K562 (cell line): Measurements from ENCODE around the gene CNPY4. TPM values are rescaled to one million over a fixed set of nuclear protein-coding genes. Genes with fewer than 3 reads are reported as not detected.

Source experiments
- BCLAF1 ChIP-seq, 2 experiments: fragments of 450-650 bp in 1 of 2; IDR thresholded peaks; 2 replicates each; pipeline ENCODE4 v1.6.1; 2011 to 2017; ENCODE audit warnings: low read depth in 2 of 2, antibody characterized with exemption in 1 of 2, borderline replicate concordance in 1 of 2, low read length in 1 of 2, mild to moderate bottlenecking in 1 of 2, mixed read lengths in 1 of 2; ENCODE audit not compliant: control insufficient read depth in 1 of 2
- CREM ChIP-seq: IDR thresholded peaks from 2 replicates; pipeline ENCODE4 v1.6.1; 2014; ENCODE audit warnings: antibody characterized with exemption, low read depth
- FOXA1 ChIP-seq: fragments of 450-650 bp; IDR thresholded peaks from 2 replicates; pipeline ENCODE4 v1.6.1; 2016; ENCODE audit warnings: mild to moderate bottlenecking, borderline replicate concordance
- KLF6 ChIP-seq: fragments of 250-450 bp; sonication (Bioruptor Pico); IDR thresholded peaks from 2 replicates; pipeline ENCODE4 v1.4.0; 2020; ENCODE audit warnings: mild to moderate bottlenecking, moderate library complexity, borderline replicate concordance
- NFE2L1 ChIP-seq: fragments of 450-650 bp; IDR thresholded peaks from 2 replicates; pipeline ENCODE4 v1.6.1; 2016; ENCODE audit warnings: missing genetic modification characterization, low read depth, mild to moderate bottlenecking, missing compliant biosample characterization, moderate library complexity, borderline replicate concordance
- POLR2B ChIP-seq: fragments of 450-650 bp; IDR thresholded peaks from 2 replicates; pipeline ENCODE4 v1.6.1; 2018; ENCODE audit warnings: low read depth; ENCODE audit not compliant: partially characterized antibody
- RUNX1 ChIP-seq: sonication (generic); IDR thresholded peaks from 2 replicates; pipeline ENCODE4 v1.6.1; 2016; ENCODE audit warnings: antibody characterized with exemption, low read depth
- SMARCE1 ChIP-seq: fragments of 450-650 bp; IDR thresholded peaks from 2 replicates; pipeline ENCODE4 v1.7.1; 2016; ENCODE audit warnings: mild to moderate bottlenecking
- TFAP4 ChIP-seq: sonication (generic); formaldehyde crosslinking; IDR thresholded peaks from 2 replicates; pipeline ENCODE4 v1.8.0; 2022; ENCODE audit warnings: missing genetic modification reagents, mild to moderate bottlenecking, moderate library complexity, borderline replicate concordance
- ZNF174 ChIP-seq: fragments of 250-450 bp; sonication (Bioruptor Pico); IDR thresholded peaks from 2 replicates; pipeline ENCODE4 v1.4.0; 2020; ENCODE audit warnings: mild to moderate bottlenecking
- ZNF316 ChIP-seq: fragments of 450-650 bp; IDR thresholded peaks from 2 replicates; pipeline ENCODE4 v1.6.1; 2016
- ZNF639 ChIP-seq, 2 experiments: fragments of 200-800 bp in 1 of 2; sonication (Bioruptor generic) in 1 of 2; sonication (generic) in 1 of 2; formaldehyde crosslinking in 1 of 2; IDR thresholded peaks in 1 of 2; conservative IDR thresholded peaks in 1 of 2; 2 replicates each; pipeline versions ENCODE4 v1.5.0 to v1.6.1; 2016 to 2020; ENCODE audit warnings: missing compliant biosample characterization in 1 of 2, missing genetic modification characterization in 1 of 2, missing genetic modification reagents in 1 of 2
- ZNF717 ChIP-seq: fragments of 250-450 bp; sonication (Bioruptor Pico); IDR thresholded peaks from 2 replicates; pipeline ENCODE4 v1.5.0; 2021
- ZNF740 ChIP-seq, 3 experiments: fragments of 200-800 bp in 1 of 3; sonication (Bioruptor generic) in 1 of 3; sonication (generic) in 1 of 3; formaldehyde crosslinking in 1 of 3; IDR thresholded peaks; 2 replicates each; pipeline versions ENCODE4 v1.6.1 to v1.8.0; 2016 to 2022; ENCODE audit warnings: mild to moderate bottlenecking in 2 of 3, missing compliant biosample characterization in 2 of 3, missing genetic modification characterization in 2 of 3, missing genetic modification reagents in 1 of 3
- polyA plus RNA-seq, 8 experiments: library from polyadenylated mRNA; depleted of rRNA in 4 of 8; stranded (reverse) in 5 of 8; unstranded in 3 of 8; fragments of >200 nt; fragmentation: Nextera tagmentation in 2 of 8; fragmentation: Illumina TruSeq in 1 of 8; extraction: Ambion mirVana in 2 of 8; extraction: Trizol in 1 of 8; gene quantifications; 2 replicates each; pipeline versions ENCODE4 v1.2.1 to v1.2.3, GENCODE V29; 2011 to 2014; ENCODE audit warnings: inconsistent platforms in 1 of 8, missing spikeins in 1 of 8
- total RNA-seq, 7 experiments: library from RNA; depleted of rRNA in 6 of 7; stranded (reverse); fragments of >200 nt in 6 of 7; fragmentation: Illumina TruSeq in 2 of 7; extraction: Trizol in 2 of 7; gene quantifications; 2 replicates each; pipeline versions ENCODE4 v1.2.1 to v1.2.3, GENCODE V29; 2011 to 2021; ENCODE audit warnings: low replicate concordance in 1 of 7
- TF ChIP-seq, protein P1 (sequence below): fragments of 250-450 bp; sonication (Bioruptor Pico); IDR thresholded peaks from 2 replicates; pipeline ENCODE4 v1.8.0; 2021; ENCODE audit warnings: moderate library complexity, mild to moderate bottlenecking, inconsistent platforms

The CNPY4 gene
- total and polyA plus RNA-seq, 9 of the 15 experiments (the other 6 are each of a cell fraction or from before 2014, with no cell fraction given) = 1.9 to 11.2 (median 7.0) TPM

- TF ChIP-seq KLF6 (CRISPR knock-in tag) (no peak), ZNF717 (no peak), RUNX1 (no peak; the same call in 1 of the 2 replicates), TFAP4 (CRISPR knock-in tag) (peak; percentile 72), FOXA1 (no peak), ZNF316 (no peak), NFE2L1 (no peak), SMARCE1 (peak; percentile 38; the same call in 1 of the 2 replicates), BCLAF1 (IDR thresholded peaks at IDR 0.05; ENCODE audit: borderline replicate concordance in 1 of 2, control insufficient read depth in 1 of 2, low read depth in 2 of 2, low read length in 1 of 2) (no peak), ZNF174 (CRISPR knock-in tag) (no peak), CREM (peak; percentile 91), ZNF740 (CRISPR knock-in tag; IDR thresholded peaks at IDR 0.05) (peak; percentile 73; the same call in 1 of the 2 replicates), ZNF740 (tag; IDR thresholded peaks at IDR 0.05) (peak in 1 of 2 experiments; percentile 67; a peak in 1 of 4 replicates), POLR2B (peak; percentile 85), ZNF639 (CRISPR knock-in tag; conservative IDR thresholded peaks at IDR 0.05 in 1 of 2, IDR thresholded peaks at IDR 0.05 in 1 of 2) (no peak)
- TF ChIP-seq, protein P1, sequence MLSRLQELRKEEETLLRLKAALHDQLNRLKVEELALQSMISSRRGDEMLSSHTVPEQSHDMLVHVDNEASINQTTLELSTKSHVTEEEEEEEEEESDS (CRISPR knock-in tag) = no peak
These were observed 29.3 kb downstream of the CNPY4 start, which contains the start of gene LAMTOR4 (continued) for GRCh38 chr7:100148559-100149328.
